K562 (cell line): ENCODE results near the gene GSTA4. TPM values are rescaled to one million over a fixed set of nuclear protein-coding genes. Genes with fewer than 3 reads are reported as not detected.
"Not testable (repeated sequence)": the region's sequence is repeated elsewhere in the genome, so short reads cannot be mapped to it uniquely, and the experiment has no call there.

ENCODE experiments used
- ARNT ChIP-seq, 2 experiments: fragments of 450-650 bp; IDR thresholded peaks; 2 replicates each; pipeline ENCODE4 v1.6.1; 2016; ENCODE audit warnings: mild to moderate bottlenecking in 1 of 2
- CTBP1 ChIP-seq: fragments of 450-650 bp; IDR thresholded peaks from 2 replicates; pipeline ENCODE4 v1.6.1; 2016; ENCODE audit warnings: borderline replicate concordance
- ELF4 ChIP-seq: fragments of 450-650 bp; formaldehyde crosslinking; IDR thresholded peaks from 2 replicates; pipeline ENCODE4 v1.4.0; 2022; ENCODE audit warnings: missing genetic modification characterization
- HNRNPLL ChIP-seq: fragments of 200-400 bp; formaldehyde crosslinking; IDR thresholded peaks from 2 replicates; pipeline ENCODE4 v1.6.1; 2017; ENCODE audit warnings: low read length, low read depth, mild to moderate bottlenecking; ENCODE audit not compliant: poor library complexity, severe bottlenecking
- MAFG ChIP-seq: fragments of 450-650 bp; conservative IDR thresholded peaks from 2 replicates; pipeline ENCODE4 v1.6.1; 2016; ENCODE audit warnings: missing genetic modification characterization, missing compliant biosample characterization
- MAFK ChIP-seq: IDR thresholded peaks from 2 replicates; pipeline ENCODE4 v1.6.1; 2011; ENCODE audit warnings: low read length, improper control_type of control experiment
- SRF ChIP-seq, 2 experiments: fragments of 250-450, 450-650 bp in 1 of 2; sonication (Bioruptor Pico) in 1 of 2; sonication (generic) in 1 of 2; formaldehyde crosslinking; IDR thresholded peaks; 2 replicates each; pipeline versions ENCODE4 v1.5.0 to v1.5.1; 2020 to 2022; ENCODE audit warnings: mild to moderate bottlenecking in 1 of 2, missing genetic modification reagents in 1 of 2
- TARDBP ChIP-seq: fragments of 450-650 bp; IDR thresholded peaks from 2 replicates; pipeline ENCODE4 v1.6.1; 2016
- polyA plus RNA-seq, 8 experiments: library from polyadenylated mRNA; depleted of rRNA in 4 of 8; stranded (reverse) in 5 of 8; unstranded in 3 of 8; fragments of >200 nt; fragmentation: Nextera tagmentation in 2 of 8; fragmentation: Illumina TruSeq in 1 of 8; extraction: Ambion mirVana in 2 of 8; extraction: Trizol in 1 of 8; gene quantifications; 2 replicates each; pipeline versions ENCODE4 v1.2.1 to v1.2.3, GENCODE V29; 2011 to 2014; ENCODE audit warnings: inconsistent platforms in 1 of 8, missing spikeins in 1 of 8
- total RNA-seq, 7 experiments: library from RNA; depleted of rRNA in 6 of 7; stranded (reverse); fragments of >200 nt in 6 of 7; fragmentation: Illumina TruSeq in 2 of 7; extraction: Trizol in 2 of 7; gene quantifications; 2 replicates each; pipeline versions ENCODE4 v1.2.1 to v1.2.3, GENCODE V29; 2011 to 2021; ENCODE audit warnings: low replicate concordance in 1 of 7
- TF ChIP-seq, protein P1 (sequence below): sonication (generic); formaldehyde crosslinking; IDR thresholded peaks from 2 replicates; pipeline ENCODE4 v1.8.1; 2023; ENCODE audit warnings: mild to moderate bottlenecking, missing genetic modification reagents
- TF ChIP-seq, protein P2 (sequence below), 2 experiments: fragments of 450-650 bp in 1 of 2; sonication (generic) in 1 of 2; formaldehyde crosslinking in 1 of 2; IDR thresholded peaks; 2 replicates each; pipeline versions ENCODE4 v1.7.1 to v1.9.0; 2016 to 2022; ENCODE audit warnings: inconsistent platforms in 1 of 2, mild to moderate bottlenecking in 1 of 2, missing genetic modification reagents in 1 of 2
- TF ChIP-seq, protein P3 (sequence below): IDR thresholded peaks from 2 replicates; pipeline ENCODE4 v1.6.1; 2011; ENCODE audit warnings: borderline replicate concordance, low read depth, mild to moderate bottlenecking, moderate library complexity, low read length; ENCODE audit not compliant: insufficient read depth, poor library complexity, severe bottlenecking
- TF ChIP-seq, protein P4 (sequence below): sonication (generic); formaldehyde crosslinking; IDR thresholded peaks from 2 replicates; pipeline ENCODE4 v1.9.0; 2022; ENCODE audit warnings: mild to moderate bottlenecking, missing genetic modification reagents

Gene GSTA4
- total and polyA plus RNA-seq, 9 of the 15 experiments (the other 6 are each of a cell fraction or from before 2014, with no cell fraction given) = 0.89 to 4.0 (median 2.0) TPM

DNA sequence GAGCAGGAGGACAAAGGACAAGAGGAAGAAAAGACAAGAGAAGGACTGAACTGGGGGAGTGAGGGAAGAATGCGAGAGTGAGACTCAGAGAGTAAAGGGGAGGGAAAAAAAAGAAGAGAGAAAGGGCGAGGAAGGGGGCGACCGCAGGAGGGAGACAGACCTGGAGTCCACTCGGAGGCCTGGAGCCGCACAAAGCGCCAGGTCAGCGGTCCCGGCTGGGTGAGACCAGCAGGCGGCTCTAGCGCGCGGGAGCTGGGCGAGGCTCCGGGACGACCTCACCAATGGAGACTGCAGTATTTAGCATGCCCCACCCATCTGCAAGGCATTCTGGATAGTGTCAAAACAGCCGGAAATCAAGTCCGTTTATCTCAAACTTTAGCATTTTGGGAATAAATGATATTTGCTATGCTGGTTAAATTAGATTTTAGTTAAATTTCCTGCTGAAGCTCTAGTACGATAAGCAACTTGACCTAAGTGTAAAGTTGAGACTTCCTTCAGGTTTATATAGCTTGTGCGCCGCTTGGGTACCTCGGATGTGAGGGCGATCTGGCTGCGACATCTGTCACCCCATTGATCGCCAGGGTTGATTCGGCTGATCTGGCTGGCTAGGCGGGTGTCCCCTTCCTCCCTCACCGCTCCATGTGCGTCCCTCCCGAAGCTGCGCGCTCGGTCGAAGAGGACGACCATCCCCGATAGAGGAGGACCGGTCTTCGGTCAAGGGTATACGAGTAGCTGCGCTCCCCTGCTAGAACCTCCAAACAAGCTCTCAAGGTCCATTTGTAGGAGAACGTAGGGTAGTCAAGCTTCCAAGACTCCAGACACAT lies at the start of gene GSTA4 (continued):
- TF ChIP-seq, protein P1, sequence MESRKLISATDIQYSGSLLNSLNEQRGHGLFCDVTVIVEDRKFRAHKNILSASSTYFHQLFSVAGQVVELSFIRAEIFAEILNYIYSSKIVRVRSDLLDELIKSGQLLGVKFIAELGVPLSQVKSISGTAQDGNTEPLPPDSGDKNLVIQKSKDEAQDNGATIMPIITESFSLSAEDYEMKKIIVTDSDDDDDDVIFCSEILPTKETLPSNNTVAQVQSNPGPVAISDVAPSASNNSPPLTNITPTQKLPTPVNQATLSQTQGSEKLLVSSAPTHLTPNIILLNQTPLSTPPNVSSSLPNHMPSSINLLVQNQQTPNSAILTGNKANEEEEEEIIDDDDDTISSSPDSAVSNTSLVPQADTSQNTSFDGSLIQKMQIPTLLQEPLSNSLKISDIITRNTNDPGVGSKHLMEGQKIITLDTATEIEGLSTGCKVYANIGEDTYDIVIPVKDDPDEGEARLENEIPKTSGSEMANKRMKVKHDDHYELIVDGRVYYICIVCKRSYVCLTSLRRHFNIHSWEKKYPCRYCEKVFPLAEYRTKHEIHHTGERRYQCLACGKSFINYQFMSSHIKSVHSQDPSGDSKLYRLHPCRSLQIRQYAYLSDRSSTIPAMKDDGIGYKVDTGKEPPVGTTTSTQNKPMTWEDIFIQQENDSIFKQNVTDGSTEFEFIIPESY (CRISPR knock-in tag) = peak; percentile 70; the same call in 1 of the 2 replicates
- TF ChIP-seq MAFG (tag) (peak; percentile 77), ELF4 (CRISPR knock-in tag) (peak; percentile 87; the same call in 1 of the 2 replicates), MAFK (peak; percentile 83), SRF (CRISPR knock-in tag; IDR thresholded peaks at IDR 0.05) (peak in 1 of 2 experiments; percentile 34; a peak in 3 of 4 replicates), HNRNPLL (peak; percentile 58), ARNT (IDR thresholded peaks at IDR 0.05) (peak; percentile 77 to 86; a peak in 2 of 4 replicates), TARDBP (peak; percentile 81), CTBP1 (peak; percentile 100)
- TF ChIP-seq, protein P2, sequence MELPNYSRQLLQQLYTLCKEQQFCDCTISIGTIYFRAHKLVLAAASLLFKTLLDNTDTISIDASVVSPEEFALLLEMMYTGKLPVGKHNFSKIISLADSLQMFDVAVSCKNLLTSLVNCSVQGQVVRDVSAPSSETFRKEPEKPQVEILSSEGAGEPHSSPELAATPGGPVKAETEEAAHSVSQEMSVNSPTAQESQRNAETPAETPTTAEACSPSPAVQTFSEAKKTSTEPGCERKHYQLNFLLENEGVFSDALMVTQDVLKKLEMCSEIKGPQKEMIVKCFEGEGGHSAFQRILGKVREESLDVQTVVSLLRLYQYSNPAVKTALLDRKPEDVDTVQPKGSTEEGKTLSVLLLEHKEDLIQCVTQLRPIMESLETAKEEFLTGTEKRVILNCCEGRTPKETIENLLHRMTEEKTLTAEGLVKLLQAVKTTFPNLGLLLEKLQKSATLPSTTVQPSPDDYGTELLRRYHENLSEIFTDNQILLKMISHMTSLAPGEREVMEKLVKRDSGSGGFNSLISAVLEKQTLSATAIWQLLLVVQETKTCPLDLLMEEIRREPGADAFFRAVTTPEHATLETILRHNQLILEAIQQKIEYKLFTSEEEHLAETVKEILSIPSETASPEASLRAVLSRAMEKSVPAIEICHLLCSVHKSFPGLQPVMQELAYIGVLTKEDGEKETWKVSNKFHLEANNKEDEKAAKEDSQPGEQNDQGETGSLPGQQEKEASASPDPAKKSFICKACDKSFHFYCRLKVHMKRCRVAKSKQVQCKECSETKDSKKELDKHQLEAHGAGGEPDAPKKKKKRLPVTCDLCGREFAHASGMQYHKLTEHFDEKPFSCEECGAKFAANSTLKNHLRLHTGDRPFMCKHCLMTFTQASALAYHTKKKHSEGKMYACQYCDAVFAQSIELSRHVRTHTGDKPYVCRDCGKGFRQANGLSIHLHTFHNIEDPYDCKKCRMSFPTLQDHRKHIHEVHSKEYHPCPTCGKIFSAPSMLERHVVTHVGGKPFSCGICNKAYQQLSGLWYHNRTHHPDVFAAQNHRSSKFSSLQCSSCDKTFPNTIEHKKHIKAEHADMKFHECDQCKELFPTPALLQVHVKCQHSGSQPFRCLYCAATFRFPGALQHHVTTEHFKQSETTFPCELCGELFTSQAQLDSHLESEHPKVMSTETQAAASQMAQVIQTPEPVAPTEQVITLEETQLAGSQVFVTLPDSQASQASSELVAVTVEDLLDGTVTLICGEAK (IDR thresholded peaks at IDR 0.05) = peak; percentile 88
- TF ChIP-seq, protein P2 (CRISPR knock-in tag; IDR thresholded peaks at IDR 0.05) = not testable (repeated sequence)
- TF ChIP-seq, protein P3, sequence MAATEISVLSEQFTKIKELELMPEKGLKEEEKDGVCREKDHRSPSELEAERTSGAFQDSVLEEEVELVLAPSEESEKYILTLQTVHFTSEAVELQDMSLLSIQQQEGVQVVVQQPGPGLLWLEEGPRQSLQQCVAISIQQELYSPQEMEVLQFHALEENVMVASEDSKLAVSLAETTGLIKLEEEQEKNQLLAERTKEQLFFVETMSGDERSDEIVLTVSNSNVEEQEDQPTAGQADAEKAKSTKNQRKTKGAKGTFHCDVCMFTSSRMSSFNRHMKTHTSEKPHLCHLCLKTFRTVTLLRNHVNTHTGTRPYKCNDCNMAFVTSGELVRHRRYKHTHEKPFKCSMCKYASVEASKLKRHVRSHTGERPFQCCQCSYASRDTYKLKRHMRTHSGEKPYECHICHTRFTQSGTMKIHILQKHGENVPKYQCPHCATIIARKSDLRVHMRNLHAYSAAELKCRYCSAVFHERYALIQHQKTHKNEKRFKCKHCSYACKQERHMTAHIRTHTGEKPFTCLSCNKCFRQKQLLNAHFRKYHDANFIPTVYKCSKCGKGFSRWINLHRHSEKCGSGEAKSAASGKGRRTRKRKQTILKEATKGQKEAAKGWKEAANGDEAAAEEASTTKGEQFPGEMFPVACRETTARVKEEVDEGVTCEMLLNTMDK = peak; percentile 87
- TF ChIP-seq, protein P4, sequence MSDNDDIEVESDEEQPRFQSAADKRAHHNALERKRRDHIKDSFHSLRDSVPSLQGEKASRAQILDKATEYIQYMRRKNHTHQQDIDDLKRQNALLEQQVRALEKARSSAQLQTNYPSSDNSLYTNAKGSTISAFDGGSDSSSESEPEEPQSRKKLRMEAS (CRISPR knock-in tag) = peak; percentile 91
